COR-L47 (cell line): ENCODE data around the gene ZBTB7B.

Source experiments
- DNase-seq: peaks from one replicate; lab custom pipeline; 2025; lab: John Stamatoyannopoulos, UW

ZBTB7B gene

DNA sequence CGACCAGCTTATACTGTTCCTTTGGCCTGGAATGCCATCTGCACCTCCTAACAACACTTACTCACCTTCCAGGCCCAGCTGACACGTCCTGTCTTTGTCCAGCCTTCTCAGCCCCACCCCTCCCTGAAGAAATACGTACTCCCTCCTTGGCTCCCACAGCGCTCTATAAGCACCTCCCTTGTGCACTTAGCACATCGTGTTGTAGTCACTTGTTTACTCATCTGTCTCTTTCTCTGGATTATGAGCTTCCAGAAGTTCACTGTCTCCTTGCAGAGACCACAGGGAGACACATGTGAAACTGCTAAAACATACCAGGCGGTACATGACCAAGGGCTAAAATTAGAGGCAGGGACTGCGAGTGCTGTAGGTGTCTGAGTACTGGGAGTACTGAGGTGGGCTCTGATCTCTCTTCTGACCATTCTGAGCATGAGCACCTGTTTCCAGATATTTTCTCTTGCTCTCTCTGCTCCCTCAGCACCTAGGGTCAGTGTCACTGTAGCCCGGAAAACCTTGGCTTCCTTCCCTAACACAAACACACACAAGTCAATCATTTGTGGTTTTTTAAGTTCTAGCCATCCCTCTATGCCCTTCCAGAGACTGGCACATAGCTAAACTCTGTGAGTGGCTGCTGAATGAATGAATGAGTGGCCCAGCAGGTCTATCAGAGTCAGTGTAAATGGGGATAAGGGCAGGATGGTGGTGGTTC lies 36.2 kb downstream of the ZBTB7B start:
- no peak for DNase-seq

DNA sequence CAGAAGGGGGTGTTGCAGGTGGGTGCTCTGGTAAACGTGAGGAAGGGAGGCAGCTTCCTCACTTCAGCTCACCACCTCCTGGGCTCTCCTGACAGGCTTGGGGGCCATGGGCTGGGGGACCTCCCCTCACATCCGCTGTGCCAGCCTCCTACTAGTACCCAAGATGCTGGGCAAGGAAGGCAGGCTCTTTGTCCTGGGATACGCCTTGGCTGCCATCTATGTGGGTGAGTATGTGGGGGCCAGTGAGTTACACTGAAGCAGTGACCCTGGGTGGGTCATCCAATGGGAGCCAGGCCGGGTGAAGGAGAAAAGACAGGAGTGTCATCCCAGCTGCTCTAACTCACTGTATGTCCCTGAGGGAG lies 36.7 kb downstream of the ZBTB7B start:
- no peak for DNase-seq

DNA sequence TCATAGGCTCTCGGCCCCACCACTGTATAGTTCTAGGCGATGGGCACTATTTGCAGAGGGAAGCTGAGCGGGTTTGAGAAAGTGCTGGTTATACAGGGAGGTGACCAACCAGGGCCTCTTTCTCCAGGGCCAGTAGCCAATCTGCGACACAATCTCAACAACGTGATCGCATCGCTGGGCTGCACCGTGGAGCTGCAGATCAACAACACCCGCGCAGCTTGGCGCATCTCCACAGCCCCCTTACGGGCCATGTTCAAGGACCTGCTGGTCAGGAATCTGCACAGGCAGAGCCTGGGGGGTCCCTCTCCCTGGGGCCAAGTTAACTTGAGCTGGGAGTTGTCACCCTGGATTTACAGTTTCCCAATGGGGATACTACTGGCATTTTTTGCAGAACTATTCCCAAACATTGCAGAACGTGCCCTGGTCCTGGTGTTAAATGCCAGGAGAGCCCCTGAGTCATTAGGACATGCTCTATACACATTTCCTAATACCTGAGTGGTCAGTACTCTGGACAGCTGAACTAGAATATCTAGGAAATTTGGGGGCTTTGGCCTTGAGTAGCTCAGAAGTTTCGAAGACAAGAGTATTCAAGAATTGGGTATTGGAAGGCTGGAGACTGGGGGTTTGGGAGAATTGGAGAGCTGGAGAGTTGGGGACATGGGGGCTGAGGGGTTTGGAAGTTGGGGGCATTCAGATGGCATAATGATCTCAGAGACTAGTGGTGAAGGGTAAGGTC lies 37.9 kb downstream of the ZBTB7B start:
- DNase-seq = no peak

DNA sequence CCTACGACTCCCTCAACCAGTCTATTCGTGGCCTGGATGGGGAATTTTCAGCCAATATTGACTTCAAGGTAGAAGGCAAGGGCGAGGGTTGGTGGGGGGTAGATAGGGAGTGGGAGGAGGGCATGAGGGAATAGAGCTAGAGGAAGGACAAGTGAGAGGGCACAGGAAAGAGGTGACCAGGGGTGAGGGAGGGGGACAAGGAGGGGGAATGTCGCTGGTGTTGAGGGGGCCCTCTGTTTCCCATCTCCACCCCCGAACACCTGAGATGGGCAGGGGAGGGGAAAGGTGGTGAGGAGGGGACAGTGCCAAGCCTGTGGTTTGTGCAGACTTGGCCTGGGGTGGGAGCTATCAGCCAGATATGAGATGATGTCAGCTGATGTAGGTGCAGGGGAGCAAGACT lies 40.2 kb downstream of the ZBTB7B start:
- DNase-seq = no peak

DNA sequence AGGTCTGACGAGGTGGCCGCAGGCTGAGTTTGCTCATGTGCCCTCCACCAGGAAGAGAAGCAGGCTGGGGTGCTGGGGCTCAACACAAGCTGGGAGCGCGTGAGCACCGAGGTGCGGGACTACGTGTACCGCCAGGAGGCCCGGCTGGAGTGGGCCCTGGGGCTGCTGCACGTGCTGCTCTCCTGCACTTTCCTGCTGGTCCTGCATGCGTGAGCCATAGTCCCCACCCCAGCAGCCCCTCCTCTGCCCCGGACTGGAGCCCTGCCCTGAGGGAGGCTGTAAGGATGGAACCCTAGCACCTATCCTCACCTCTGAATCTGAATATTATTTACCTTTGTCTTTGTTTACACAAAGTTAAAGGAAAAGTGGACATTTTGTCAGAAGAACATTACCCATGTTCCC lies 40.7 kb downstream of the ZBTB7B start:
- DNase-seq = no peak

DNA sequence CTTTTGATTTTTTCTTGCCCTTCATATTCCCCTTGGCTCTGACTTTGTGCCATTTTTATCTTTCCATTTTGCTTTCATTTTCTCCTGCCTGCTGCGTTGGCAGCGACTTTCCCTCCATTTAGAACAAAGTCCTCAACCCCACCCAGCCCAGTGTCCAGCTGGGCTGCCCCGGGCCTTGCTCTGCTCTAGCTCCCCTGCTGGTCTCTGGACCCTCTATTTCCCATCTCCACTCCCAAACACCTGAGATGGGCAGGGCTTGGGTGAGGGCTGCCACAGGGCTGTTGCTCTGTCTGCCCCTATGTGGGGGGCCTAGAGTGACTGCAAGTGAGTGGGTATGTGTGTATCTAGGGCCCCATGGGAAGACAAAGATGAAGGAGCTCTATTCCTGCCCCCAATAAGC lies 41.2 kb downstream of the ZBTB7B start:
- no peak for DNase-seq

DNA sequence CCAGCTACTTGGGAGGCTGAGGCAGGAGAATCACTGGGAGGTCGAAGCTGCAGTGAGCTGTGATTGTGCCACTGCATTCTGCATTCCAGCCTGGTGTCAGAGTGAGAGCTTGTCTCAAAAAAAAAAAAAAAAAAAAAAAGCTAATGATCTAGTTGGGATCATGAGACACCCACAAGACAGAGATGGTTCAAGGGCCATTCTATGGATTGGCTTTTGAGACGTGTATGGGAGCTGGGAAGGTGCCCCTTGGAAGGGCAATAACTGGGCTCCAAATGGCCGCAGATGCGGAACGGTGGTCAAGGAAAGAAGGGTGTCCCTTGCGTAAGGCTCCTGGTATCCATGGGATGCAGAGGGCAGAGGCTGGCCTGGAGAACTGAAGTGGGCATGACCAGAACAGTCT lies 41.8 kb downstream of the ZBTB7B start:
- DNase-seq = no peak

DNA sequence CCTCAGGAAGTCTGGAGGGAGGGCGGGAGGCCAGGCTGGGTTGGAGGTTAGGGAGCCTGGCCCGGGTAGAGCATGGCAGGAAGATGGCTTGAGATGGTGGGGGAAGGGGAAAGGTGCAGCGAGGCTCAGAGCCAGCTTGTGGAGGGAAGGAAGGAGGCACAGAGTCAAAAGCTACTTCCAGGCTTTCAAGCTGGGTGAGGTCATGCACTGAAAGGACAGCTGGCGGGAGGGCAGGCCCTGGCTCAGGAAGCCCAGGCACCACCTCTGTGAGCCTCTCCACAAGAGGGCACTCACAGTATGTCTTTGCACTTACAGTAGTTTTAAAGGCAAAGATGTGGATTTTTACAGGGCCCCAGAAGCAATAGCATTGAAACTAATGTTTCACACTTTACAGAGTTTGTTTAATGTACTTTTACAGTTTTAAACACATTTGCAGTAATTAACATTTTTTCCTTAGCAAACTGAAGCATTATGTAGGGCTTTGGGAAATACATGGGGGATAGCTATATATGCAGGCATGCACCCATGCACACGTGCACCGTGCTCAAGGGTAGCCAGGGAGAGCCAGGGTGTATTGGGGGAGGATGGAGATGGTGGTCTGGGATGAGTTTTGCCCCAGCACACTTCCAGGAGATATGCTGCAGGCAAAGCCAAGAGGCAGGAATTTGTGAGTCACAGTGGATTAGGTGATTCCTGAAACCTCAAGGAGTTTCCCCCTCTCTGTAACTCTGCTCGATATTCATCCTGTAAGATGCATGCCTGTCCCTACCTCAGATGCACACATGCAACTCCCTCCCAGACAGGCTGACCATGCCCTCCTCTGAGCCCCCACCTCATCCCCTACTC lies 42.4 kb downstream of the ZBTB7B start:
- peak; percentile 46 for DNase-seq

DNA sequence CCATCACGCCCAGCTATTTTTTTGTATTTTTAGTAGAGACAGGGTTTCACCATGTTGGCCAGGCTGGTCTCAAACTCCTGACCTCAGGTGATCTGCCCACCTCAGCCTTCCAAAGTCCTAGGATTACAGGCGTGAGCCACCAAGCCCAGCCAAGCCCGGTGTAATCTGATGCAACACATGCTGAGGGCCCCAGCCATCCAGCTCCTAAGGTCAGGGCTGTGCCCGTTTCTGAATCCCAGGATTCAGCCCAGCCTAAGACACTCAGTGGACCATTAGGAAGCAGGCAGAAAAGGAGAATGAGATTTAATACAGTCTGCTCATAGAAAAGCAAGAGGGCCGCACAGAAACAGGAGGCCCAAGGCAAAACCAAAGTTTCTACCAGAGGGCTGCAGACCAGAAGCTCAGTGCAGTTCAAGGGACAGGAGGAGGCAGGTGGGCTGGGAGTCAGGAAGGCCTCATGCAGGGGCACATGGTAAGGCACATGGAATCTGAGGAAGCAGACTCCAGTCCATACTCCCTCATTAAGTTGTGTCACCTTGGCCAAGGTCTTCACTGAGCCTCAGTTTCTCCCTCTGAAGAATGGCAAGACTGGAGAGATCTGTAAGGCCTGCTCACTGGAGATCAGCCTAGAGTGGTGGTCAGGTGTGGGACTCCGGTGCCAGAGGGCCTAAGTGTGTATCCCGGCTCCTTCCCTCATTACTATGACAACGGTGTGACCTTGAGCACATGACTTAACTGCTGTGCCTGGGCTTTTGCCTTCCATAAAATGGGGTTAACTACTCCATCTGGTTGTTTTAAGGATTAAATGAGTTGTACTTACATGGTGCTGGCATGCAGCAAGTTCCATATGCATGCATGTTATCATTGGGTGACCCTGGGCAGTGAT lies 46.1 kb downstream of the ZBTB7B start:
- no peak for DNase-seq

DNA sequence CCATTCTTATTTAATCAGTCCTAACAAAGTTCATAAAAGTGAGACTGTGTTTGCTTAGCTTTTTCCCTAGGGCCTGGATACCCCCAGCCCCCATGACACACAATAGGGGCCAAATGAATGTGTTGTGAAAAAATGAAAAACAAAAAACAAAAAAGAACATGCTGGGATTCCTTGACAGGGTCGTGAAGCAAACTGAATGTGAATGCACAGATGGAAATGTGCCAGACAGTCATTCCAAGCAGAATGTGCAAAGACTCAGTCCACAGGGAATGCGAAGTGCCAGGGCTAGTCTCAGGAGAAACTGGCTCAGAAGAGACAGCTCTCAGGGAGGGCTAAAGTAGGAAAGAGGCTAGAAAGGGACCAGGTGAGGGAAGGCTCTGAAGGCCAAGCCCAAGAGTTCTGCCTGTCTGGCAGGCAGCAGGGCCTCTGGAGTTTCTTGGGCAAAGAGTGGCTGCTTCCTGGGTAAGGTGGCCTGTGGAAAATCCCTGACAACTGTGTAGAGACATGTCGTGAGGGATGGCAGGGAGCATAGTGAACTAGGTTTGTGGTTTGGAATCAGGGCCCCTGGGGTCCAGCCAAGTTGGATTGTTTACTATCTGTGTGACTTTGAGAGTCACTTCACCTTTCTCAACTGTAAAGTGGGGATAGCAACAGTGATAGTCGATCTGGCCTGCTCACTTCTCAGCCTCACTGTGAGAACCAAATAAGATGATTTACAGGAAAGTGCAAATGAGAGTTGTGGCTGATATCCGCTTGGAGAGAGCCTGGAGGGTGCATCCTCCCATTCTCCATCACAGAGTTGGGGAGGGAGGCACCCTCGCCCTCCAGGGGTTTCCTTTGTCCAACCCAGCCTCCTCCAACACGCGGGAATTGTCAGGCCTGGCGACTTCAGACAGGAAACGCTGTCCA lies 47.3 kb downstream of the ZBTB7B start:
- no peak for DNase-seq

DNA sequence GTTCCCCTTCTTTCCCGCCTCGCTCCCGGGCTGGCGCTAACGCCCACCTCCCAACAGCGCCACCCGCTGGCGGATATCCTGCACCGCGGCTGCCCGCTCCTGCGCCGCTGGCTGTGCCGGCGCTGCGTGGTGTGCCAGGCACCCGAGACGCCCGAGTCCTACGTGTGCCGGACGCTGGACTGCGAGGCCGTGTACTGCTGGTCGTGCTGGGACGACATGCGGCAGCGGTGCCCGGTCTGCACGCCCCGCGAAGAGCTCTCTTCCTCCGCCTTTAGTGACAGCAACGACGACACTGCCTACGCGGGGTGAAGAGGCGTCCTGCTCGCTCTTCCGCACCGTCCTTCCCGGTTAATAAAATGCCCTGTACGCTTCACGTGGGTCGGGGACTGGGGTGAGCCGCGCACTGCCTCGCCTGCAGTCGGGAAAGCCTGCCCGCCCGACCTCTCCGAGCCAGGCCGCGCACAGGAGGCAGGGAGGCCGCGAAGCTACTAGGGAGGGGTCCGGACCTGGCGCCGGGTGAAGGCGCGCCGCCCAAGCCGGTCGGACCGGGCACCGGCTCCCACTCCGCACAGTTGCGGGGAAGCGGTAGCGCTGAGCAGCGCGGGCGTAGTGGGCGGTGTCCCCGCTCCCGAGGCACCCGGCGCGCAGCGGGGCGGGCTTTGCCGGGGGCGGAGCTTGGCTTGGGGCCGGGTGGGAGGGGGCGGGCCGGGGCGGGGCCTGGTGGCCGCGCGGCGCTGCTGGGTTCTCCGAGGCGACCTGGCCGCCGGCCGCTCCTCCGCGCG lies 48.1 kb downstream of the ZBTB7B start, which contains the start of gene ADAM15:
TSS of gene ADAM15 (plus strand) at position 757 of the 782 bp plus-strand sequence. CDS start 71 bp downstream, outside the sequence.
- peak; percentile 86 for DNase-seq

DNA sequence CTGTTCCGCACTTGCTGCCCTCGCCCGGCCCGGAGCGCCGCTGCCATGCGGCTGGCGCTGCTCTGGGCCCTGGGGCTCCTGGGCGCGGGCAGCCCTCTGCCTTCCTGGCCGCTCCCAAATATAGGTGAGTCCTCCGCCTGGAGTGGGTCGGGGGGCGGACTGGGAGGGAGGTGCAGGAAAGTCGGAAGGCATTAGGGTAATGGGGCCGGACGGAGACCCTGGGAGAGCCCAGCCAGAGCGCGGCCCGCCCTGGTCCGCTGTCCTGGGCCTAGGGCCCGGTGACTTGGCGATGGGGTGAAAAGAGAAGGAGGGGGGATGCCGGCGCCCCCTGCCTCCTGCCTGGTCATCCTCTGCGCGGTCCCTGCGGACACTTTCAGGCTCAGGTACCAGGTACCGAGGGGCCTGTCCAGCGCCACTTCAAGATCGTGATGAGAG lies 48.8 kb downstream of the ZBTB7B start:
- DNase-seq = no peak

DNA sequence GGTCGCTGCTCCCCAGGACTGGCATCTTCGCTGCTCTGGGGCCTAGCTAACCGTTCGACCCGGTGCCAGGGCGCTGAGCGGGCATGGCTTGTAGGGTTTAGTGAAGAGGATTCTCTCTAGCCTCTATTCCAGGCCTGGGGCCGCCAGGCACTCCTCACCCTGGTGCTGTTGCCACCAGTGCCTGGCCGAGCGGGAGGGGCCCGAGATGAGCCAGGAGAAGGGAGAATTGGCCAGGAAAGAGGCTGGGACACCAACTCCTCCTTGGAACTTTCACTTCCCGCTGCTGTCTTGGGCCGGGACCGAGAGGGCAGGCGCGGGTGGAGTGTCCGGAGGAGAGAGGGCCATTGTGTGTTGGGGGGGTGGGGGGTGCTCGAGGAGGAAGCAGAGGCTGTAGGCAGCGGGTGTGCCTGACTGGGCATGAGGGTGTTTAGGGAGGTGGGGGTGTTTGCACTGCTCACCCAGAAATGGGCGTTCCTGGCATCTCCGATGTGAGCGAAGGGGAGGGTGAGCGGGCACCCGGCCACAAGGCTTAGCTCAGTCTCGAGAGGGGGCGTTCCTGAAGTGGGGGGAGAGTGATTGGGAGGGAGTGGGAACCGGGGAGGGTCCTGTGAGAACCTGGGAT lies 49.3 kb downstream of the ZBTB7B start:
- peak; percentile 71 for DNase-seq

DNA sequence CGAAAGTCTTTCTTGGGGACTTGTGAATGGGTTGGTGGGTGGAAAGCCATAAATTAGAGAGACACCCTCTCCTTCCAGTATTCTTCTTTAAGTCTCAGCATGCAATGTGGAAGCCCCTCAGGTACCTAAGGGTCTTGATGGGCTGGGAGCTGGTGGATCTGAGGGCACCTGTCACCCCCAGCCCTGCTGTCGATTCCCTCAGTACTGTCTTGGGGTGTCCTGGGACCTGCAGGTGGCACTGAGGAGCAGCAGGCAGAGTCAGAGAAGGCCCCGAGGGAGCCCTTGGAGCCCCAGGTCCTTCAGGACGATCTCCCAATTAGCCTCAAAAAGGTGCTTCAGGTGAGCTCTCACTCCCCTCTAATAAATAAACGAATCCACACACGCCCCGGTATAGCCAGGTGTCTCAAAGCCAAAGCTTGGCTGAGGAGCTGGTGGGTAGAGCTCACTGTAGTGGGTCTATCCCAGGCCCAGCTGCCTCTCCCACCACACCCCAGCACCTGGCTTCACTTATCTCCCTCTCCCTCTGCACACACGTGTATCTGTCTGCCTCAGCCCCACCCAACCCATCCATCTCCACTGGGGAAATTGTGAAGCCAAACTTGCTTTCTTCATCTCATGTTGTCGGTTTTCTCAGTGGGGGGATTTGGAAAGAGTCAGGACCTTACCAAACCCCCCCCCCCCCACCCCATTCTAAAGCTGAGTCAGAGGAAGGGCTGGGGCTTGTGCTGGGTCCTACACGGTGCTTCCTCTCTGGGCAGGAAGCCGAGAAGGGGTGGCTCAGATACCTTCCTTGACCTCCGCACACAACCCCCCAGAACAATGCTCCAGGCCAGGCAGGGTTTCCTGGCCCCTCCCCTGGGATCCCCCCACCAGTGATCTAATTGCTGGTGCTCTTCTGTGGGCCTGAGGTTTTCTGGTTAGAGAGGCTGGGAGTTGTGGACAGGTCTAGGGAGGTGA lies 50.1 kb downstream of the ZBTB7B start:
- DNase-seq = no peak

DNA sequence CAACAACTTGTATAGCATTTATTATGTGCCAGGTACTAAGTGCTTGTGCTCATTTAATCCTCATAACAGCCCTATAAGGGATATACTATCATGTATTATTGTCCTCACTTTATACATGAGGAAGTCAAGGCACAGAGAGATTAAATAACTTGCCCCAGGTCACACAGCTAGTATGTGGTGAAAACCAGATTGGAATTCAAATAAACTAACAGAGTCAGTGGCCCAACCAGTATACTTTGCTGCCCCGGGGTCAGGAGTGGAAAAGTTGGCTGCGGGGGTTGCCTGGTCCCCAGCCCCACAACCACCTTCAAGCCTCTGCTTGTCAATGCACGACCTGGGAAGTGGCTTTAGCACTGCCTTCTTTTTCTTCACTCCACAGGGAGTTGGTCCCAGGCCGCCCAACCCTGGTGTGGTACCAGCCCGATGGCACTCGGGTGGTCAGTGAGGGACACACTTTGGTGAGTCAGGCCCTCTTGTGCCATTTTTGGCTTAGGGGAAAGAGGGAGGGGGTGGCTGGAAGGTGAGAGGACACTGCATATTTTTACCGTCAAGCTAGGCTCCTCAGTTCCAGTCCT lies 51.0 kb downstream of the ZBTB7B start:
- no peak for DNase-seq

DNA sequence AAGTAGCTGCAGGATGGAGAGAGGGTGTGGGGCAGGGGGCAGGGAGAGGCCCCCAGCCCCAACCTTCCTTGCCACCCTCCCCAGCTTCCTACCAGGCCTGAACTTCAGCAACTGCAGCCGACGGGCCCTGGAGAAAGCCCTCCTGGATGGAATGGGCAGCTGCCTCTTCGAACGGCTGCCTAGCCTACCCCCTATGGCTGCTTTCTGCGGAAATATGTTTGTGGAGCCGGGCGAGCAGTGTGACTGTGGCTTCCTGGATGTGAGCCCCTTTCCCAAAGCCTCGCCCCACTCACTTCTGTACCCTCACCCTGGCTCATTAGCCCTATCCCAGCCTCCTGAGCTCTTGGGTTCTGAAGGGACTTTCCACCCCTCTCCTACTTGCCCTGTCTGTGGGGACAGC lies 54.5 kb downstream of the ZBTB7B start:
- DNase-seq = no peak

DNA sequence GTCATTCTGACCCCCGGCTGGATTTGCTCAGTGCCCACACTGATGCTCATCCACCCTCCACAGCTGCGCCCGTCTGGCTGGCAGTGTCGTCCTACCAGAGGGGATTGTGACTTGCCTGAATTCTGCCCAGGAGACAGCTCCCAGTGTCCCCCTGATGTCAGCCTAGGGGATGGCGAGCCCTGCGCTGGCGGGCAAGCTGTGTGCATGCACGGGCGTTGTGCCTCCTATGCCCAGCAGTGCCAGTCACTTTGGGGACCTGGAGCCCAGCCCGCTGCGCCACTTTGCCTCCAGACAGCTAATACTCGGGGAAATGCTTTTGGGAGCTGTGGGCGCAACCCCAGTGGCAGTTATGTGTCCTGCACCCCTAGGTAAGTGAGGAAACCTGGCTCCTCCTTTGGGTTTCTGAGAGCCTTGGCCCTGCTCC lies 55.2 kb downstream of the ZBTB7B start:
- no peak for DNase-seq

DNA sequence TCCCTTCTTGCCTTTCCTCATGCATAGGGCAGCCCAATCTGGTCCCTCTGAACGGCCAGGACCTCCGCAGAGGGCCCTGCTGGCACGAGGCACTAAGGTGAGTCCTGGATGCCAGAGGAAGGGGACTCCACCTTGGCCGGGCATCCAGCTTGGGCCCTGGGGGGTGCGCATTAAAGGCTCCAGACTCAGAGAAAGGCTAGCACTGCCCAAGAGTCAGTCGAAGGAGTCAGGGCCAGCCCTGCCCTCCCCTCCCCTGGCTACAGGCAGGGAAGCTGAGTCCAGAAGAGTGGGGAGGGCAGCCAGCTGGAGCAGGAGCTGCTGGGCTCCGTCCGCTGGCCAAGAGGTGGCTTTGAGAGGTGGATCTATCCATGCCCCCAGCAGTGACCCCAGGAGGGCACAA lies 58.1 kb downstream of the ZBTB7B start:
- no peak for DNase-seq
